Right renal cortex interstitium (tissue), 3 donors: ENCODE data around the gene MYO9A. TPM values are rescaled to one million over a fixed set of nuclear protein-coding genes. Genes with fewer than 3 reads are reported as not detected.

Experiments used
- DNase-seq, 3 donors: peaks; one replicate each; pipeline ENCODE4 v3.0.0-alpha.2; 2013; ENCODE audit warnings: low read depth in 3 of 3, low spot score in 2 of 3
- polyA plus RNA-seq, 3 donors: library from polyadenylated mRNA; unstranded; fragments of 120-200 nt; gene quantifications; one replicate each; pipeline ENCODE4 v1.2.1, GENCODE V29; 2013; ENCODE audit not compliant: insufficient read length in 3 of 3

MYO9A gene
- polyA plus RNA-seq, 3 donors = 33.3 to 37.7 (median 36.2) TPM

GRCh38 chr15:71811752-71812735 is 305.9 kb downstream of the MYO9A start:
- DNase-seq = no peak

GRCh38 chr15:71811036-71811736 is 306.8 kb downstream of the MYO9A start:
- no peak for DNase-seq

- no peak for DNase-seq
Observed at GRCh38 chr15:71810256-71811035, 307.5 kb downstream of the MYO9A start, which contains the start of gene NR2E3. NR2E3 (plus strand) TSS chr15:71810554; CDS start chr15:71810744, 190 bp downstream.

- DNase-seq = no peak
Observed at GRCh38 chr15:71809346-71809745, 308.6 kb downstream of the MYO9A start.

GRCh38 chr15:71808311-71809020 is 309.5 kb downstream of the MYO9A start:
- no peak for DNase-seq

- DNase-seq = no peak
Observed at GRCh38 chr15:71807691-71808091, 310.3 kb downstream of the MYO9A start.

GRCh38 chr15:71807125-71807629 is 310.8 kb downstream of the MYO9A start:
- DNase-seq = no peak

GRCh38 chr15:71806452-71806931 is 311.5 kb downstream of the MYO9A start:
- DNase-seq = no peak

- DNase-seq = no peak
Observed at GRCh38 chr15:71804695-71805470, 313.1 kb downstream of the MYO9A start.

- no peak for DNase-seq
Observed at GRCh38 chr15:71804226-71804625, 313.7 kb downstream of the MYO9A start.

GRCh38 chr15:71802770-71803169 is 315.2 kb downstream of the MYO9A start:
- no peak for DNase-seq

- no peak for DNase-seq
Observed at GRCh38 chr15:71801935-71802655, 315.9 kb downstream of the MYO9A start.

- DNase-seq = peak; percentile 59 to 65 (median 60)
Observed at GRCh38 chr15:71800835-71801745, 316.9 kb downstream of the MYO9A start.

- no peak for DNase-seq
Observed at GRCh38 chr15:71800190-71800589, 317.8 kb downstream of the MYO9A start.

GRCh38 chr15:71798641-71799040 is 319.3 kb downstream of the MYO9A start:
- no peak for DNase-seq

- no peak for DNase-seq
Observed at GRCh38 chr15:71792521-71792920, 325.4 kb downstream of the MYO9A start.

- DNase-seq = no peak
Observed at GRCh38 chr15:71791975-71792374, 326.0 kb downstream of the MYO9A start.
